Kidney (tissue), 14 donors: ENCODE data around the gene ARL2. TPM values are rescaled to one million over a fixed set of nuclear protein-coding genes. Genes with fewer than 3 reads are reported as not detected.
A peak's percentile ranks its signal among the peaks of the same experiment; 100 is the strongest.

Source experiments
- DNase-seq, 5 donors: peaks; one replicate each; pipeline ENCODE4 v3.0.0-alpha.2; 2013 to 2020
- FAIRE-seq: peaks from 2 replicates; lab custom pipeline; 2012; peaks lifted over from hg19 to GRCh38; lab: Jason Lieb, UNC
- H3K27ac ChIP-seq, 2 donors: one replicate each; pipeline ENCODE4 v1.7.0; 2013; ENCODE audit warnings: low read depth in 2 of 2, low read length in 2 of 2, inconsistent platforms in 1 of 2
- H3K27me3 ChIP-seq: one replicate; pipeline ENCODE4 v1.7.1; 2013; ENCODE audit warnings: low read length, inconsistent platforms; ENCODE audit not compliant: control insufficient read depth, insufficient read depth
- H3K36me3 ChIP-seq, 3 donors: one replicate each; pipeline versions ENCODE4 v1.7.0 to v1.7.1; 2013; ENCODE audit warnings: low read length in 3 of 3, control low read depth in 1 of 3, inconsistent platforms in 1 of 3; ENCODE audit not compliant: insufficient read depth in 3 of 3, control insufficient read depth in 2 of 3
- H3K4me1 ChIP-seq, 3 donors: one replicate each; pipeline versions ENCODE4 v1.7.0 to v1.7.1; 2013; ENCODE audit warnings: low read length in 3 of 3, inconsistent platforms in 1 of 3, low read depth in 1 of 3; ENCODE audit not compliant: control insufficient read depth in 2 of 3, insufficient read depth in 2 of 3
- H3K4me3 ChIP-seq, 3 donors: one replicate each; pipeline versions ENCODE4 v1.7.0 to v1.8.1; 2013; ENCODE audit warnings: low read length in 3 of 3, control low read depth in 1 of 3, inconsistent platforms in 1 of 3
- H3K9ac ChIP-seq, 3 donors: one replicate each; pipeline versions ENCODE4 v1.7.0 to v1.7.1; 2013; ENCODE audit warnings: low read length in 3 of 3, control low read depth in 1 of 3, inconsistent platforms in 1 of 3
- H3K9me3 ChIP-seq, 3 donors: one replicate each; pipeline versions ENCODE4 v1.7.0 to v1.7.1; 2013; ENCODE audit warnings: low read length in 3 of 3, control low read depth in 1 of 3, inconsistent platforms in 1 of 3; ENCODE audit not compliant: control insufficient read depth in 2 of 3, insufficient read depth in 1 of 3
- intact Hi-C: fragments of 100-400 bp; cut with DNase I; formaldehyde crosslinking; loops from one replicate; pipeline ENCODE4 v1.11.1; 2022
- polyA plus RNA-seq: library from polyadenylated mRNA; stranded (reverse); fragments of 350-450 nt; fragmentation: Illumina TruSeq; extraction: RNeasy Lipid Tissue Mini Kit (QIAGEN cat#74804); gene quantifications from one replicate; pipeline ENCODE4 v1.2.3, GENCODE V29; 2014; ENCODE audit warnings: low read depth, low replicate concordance; ENCODE audit not compliant: insufficient read depth
- total RNA-seq: library from RNA; stranded (reverse); fragmentation: NEBNext Ultra II Directional; extraction: Animal tissue kit (Norgen Biotek cat#: 25700); gene quantifications from one replicate; pipeline ENCODE4 v1.2.1, GENCODE V29; 2021
- TF ChIP-seq, protein P1 (sequence below): IDR thresholded peaks from 3 replicates; pipeline ENCODE4 v1.5.1; 2012; ENCODE audit warnings: mild to moderate bottlenecking, moderate library complexity, borderline replicate concordance; ENCODE audit not compliant: insufficient read depth; ENCODE audit errors: extremely low read depth
- donor health status: control.
- donor health status: control.
- donor health status: control.
- donor health status: control.
- donor health status: control.
- donor health status: DM: yes; HTN: yes; CAD: no.
- donor health status: Normal renal cell carcinoma (clear cell type).

Gene ARL2
- total and polyA plus RNA-seq, 2 donors from 2014 or later, result 91.6 to 284 TPM

DNA sequence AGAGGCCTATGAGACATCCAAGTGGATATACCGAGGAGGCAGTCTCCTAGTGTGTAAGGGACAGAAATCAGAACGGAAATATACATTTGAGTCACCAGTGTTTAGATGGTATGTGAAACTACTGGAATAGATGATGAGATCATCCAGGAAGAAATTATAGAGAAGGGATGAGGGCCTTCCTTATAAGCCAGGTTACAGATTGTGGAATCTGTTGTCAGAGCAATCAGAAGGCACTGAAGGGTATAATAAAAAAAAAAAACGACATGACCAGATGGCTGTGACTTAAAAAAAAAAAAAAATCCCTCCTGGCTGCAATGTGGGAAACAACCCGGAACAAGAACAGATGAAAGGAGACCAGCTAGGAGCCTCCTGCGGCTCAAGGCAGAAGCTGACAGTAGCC lies 44.8 kb upstream of the ARL2 start:
- H3K27ac ChIP-seq, result no peak overlapping the region
- intact Hi-C loops, result no loop called here
- DNase-seq (no peak), FAIRE-seq (no peak)
- H3K36me3 ChIP-seq, result no peaks in the 10 kb centered on the region
- H3K9ac ChIP-seq, result no peak overlapping the region
- H3K4me3 ChIP-seq, result no peak overlapping the region
- TF ChIP-seq, protein P1, sequence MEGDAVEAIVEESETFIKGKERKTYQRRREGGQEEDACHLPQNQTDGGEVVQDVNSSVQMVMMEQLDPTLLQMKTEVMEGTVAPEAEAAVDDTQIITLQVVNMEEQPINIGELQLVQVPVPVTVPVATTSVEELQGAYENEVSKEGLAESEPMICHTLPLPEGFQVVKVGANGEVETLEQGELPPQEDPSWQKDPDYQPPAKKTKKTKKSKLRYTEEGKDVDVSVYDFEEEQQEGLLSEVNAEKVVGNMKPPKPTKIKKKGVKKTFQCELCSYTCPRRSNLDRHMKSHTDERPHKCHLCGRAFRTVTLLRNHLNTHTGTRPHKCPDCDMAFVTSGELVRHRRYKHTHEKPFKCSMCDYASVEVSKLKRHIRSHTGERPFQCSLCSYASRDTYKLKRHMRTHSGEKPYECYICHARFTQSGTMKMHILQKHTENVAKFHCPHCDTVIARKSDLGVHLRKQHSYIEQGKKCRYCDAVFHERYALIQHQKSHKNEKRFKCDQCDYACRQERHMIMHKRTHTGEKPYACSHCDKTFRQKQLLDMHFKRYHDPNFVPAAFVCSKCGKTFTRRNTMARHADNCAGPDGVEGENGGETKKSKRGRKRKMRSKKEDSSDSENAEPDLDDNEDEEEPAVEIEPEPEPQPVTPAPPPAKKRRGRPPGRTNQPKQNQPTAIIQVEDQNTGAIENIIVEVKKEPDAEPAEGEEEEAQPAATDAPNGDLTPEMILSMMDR, result no peak
- H3K27me3 ChIP-seq, result no peaks in the 10 kb centered on the region
- H3K4me1 ChIP-seq, result peaks cover 0 to 6% (median 4%) of the 10 kb centered on the region in 3 donors
- no peaks in the 10 kb centered on the region for H3K9me3 ChIP-seq

DNA sequence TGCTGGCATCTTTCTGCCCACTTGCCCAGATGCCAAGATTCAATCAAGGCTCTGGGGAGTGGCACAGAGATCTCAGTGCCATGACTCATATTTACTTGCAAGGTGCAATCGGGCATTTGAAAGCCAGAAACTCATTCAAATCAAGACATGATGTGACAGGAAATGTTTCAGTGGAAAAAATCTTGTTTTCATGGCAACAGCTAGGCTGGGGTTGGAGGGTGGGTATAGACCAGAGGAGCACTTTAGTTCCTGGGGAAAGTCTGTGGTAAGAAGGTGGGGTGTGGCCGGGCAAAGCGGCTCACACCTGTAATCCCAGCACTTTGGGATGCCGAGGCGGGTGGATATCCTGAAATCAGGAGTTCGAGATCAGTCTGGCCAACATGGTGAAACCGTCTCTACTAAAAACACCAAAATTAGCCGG lies 43.2 kb upstream of the ARL2 start:
- DNase-seq (no peak), FAIRE-seq (no peak)
- Histone ChIP-seq H3K4me3 (no peak overlapping the region), H3K9me3 (no peaks in the 10 kb centered on the region), H3K27me3 (no peaks in the 10 kb centered on the region), H3K4me1 (peaks cover 0 to 6% (median 4%) of the 10 kb centered on the region in 3 donors), H3K27ac (no peak overlapping the region), H3K36me3 (no peaks in the 10 kb centered on the region), H3K9ac (no peak overlapping the region)
- intact Hi-C loops, result no loop called here
- TF ChIP-seq, protein P1, result no peak

DNA sequence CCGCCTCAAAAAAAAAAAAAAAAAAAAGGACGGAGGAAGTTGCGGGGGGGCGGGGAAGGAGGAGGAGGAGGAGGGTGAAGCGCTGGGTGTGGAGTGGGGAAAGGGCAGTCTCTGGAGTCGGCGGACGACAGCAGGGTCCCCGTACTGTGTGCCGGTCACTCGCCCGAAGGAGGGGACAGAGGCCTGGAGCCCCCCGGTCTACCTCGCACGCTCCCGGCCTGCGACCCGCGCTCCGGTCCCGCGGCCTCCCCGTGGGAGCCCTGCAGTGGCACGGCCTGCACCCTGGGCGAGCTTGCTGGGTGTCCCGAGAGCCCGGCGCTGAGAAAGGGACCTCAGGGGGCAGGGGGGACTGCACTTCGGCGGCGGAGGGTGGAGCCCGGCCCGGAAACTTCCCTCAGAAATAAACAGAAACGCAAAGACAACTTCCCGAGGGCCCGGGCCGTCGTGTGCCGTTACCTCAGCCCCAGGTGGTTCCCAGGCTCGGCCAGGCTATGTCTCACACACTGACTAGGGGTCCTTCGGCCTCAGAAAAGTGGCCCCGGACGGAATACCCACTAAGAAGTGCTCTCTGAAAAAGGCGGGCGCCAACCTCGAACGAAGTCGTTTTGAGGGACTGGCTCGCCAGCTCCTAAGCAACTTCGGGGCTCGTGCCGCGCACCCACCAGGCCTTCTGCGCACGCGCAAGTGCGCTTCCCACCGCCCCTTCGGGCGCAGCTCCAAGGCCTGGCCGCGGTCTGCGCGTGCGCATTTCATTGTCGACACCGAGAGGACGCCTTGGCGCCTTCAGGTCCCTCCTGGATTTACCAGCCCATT lies 42.3 kb upstream of the ARL2 start, which contains the start of gene MAJIN:
Gene MAJIN, minus strand, starts transcription at position 688 of the 813 bp plus-strand sequence. CDS start 12,703 bp downstream, outside the sequence.
- intact Hi-C loops, result no loop called here
- Histone ChIP-seq H3K9me3 (no peaks in the 10 kb centered on the region), H3K27me3 (no peaks in the 10 kb centered on the region), H3K9ac (peak within 1 kb of the TSS in 2 of 3 donors; percentile 41 to 48), H3K4me3 (peak within 1 kb of the TSS; percentile 56 to 67 (median 63)), H3K27ac (peak within 1 kb of the TSS; percentile 22 to 72), H3K36me3 (no peaks in the 10 kb centered on the region), H3K4me1 (peaks cover 0 to 6% (median 4%) of the 10 kb centered on the region in 3 donors)
- TF ChIP-seq, protein P1, result no peak
- FAIRE-seq (no peak), DNase-seq (peak; percentile 86 to 96 (median 95))
